CD4-positive, alpha-beta T cell treated with Interleukin-15 for 4 hours (primary cell): ENCODE measurements around the gene SPATS2.

Source experiments
- DNase-seq: peaks from one replicate; pipeline ENCODE4 v3.0.0-alpha.2; 2020; ENCODE audit warnings: low spot score

SPATS2 gene

DNA sequence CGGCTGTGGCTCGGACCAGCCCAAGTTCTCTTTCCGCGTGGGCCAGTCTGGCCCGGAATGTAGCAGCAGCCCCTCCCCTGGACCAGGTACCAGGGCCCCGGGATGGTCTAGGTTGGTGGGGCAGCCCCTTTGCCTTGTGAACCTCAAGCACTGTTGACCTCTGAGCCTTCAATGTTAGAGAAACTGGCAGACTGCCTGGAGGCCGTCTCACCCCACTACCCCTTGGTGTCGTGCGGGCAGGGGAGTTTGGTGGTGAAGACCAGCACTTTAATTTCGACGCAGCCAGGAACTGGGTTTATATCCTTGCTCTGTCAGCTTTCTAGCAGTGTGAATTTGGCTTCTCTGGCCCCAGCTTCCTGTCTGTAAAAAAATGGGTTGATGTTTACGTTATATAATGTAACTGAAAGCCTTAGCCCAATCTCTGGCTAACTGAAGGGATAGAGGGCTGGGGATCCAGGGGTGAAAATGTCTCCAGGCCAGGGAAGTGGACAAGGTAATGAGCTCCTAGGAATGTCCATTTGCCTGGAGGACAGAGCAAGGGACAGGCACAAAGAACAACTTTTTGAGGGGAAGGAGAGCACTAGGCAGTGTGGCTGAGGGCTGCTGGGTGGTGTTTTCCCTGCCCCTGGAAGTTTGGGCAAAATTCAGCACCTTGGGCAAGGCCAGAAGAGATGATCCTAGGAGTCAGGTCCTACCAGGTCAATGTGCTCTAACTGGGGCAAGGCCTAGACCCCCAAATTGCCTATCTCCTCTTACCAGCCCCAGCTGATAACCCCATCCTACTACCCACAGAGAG, 189.3 kb downstream of the SPATS2 start:
- no peak for DNase-seq

DNA sequence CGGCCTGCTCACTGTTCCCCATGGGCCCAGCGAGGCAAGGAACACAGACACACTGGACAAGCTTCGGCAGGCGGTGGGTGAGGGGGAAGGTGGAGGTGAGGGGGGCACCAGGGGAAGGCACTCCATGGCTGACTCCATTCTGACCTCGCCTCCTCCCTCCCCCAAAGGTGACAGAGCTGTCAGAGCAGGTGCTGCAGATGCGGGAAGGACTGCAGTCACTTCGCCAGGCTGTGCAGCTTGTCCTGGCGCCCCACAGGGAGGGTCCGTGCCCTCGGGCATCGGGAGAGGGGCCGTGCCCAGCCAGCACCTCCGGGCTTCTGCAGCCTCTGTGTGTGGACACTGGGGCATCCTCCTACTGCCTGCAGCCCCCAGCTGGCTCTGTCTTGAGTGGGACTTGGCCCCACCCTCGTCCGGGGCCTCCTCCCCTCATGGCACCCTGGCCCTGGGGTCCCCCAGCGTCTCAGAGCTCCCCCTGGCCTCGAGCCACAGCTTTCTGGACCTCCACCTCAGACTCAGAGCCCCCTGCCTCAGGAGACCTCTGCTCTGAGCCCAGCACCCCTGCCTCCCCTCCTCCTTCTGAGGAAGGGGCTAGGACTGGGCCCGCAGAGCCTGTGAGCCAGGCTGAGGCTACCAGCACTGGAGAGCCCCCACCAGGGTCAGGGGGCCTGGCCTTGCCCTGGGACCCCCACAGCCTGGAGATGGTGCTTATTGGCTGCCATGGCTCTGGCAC, 190.1 kb downstream of the SPATS2 start:
- no peak for DNase-seq

DNA sequence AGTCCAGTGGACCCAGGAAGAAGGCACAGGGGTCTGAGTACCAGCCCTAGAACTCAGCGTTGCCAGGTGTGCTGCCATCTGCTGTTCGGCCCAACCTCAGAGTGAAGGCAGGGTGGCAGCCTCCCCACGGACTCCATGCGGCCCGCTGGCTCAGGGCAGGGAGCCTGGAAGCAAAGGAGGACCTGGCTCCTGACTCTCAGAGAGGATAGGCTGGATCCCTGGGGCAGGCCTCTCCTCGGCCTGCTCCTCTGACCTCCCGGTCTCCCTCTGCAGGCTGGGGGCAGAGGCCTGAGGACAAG, 190.6 kb downstream of the SPATS2 start:
- no peak for DNase-seq

GRCh38 chr12:49558526-49558925, 191.3 kb downstream of the SPATS2 start:
- no peak for DNase-seq

- DNase-seq, result no peak
Observed at GRCh38 chr12:49559011-49559675, 191.9 kb downstream of the SPATS2 start.

DNA sequence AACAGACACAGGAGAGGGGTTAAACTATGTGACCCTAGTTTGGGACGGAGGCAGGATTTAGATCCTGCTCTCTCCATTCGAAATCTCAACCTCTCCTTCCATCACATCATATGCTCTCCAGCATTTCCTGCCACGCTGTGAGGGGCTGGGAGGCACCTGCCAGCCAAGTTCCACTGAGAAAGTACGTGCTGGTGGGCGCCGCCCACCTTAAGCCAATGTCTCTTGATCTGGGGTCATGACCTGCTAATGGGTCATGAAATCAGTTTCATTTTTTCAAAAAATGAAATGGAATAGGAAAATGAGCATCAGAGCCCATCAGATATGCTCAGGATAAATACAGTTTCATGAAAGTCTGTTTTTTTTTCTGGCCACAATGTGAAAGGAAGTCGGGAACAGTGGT, 193.4 kb downstream of the SPATS2 start:
- DNase-seq, result no peak

DNA sequence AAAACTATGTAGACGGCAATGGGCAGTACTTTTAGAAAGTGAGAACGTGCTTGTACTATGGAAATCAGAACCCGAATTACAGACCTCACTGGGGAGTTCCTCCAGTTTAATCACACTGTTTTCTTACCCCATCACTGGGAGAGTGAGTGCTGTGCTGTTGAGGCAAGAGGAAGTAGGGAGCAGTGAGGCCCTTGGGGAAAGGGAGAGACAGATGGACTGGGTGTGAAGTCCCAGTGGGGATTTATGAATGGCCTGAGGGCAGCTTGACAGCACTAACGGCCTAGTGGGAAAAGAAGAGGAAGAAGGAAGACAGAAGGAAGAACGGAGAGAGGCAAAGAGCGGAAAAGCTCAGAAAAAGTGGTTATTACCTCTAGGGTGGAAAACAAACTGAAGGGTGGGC, 195.0 kb downstream of the SPATS2 start:
- no peak for DNase-seq

DNA sequence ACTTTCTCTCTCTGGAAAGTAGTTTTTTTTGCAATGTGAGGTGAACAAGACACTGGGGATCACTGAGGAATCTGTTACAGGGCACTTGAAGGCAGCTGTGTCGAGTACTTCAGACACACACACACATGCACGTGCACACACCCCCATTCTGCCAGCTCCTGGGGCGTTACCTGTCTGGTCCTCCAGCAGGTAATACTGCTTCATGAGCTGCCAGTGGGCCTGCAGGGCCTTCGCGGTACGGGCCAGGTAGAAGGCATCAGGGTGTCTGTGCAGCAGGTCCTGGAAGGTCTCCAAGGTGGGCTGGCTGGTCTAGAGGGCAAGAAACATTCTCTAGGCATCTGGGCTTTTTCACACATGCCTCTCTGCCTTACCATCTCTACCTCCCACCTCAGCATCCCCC, 195.6 kb downstream of the SPATS2 start:
- no peak for DNase-seq

DNA sequence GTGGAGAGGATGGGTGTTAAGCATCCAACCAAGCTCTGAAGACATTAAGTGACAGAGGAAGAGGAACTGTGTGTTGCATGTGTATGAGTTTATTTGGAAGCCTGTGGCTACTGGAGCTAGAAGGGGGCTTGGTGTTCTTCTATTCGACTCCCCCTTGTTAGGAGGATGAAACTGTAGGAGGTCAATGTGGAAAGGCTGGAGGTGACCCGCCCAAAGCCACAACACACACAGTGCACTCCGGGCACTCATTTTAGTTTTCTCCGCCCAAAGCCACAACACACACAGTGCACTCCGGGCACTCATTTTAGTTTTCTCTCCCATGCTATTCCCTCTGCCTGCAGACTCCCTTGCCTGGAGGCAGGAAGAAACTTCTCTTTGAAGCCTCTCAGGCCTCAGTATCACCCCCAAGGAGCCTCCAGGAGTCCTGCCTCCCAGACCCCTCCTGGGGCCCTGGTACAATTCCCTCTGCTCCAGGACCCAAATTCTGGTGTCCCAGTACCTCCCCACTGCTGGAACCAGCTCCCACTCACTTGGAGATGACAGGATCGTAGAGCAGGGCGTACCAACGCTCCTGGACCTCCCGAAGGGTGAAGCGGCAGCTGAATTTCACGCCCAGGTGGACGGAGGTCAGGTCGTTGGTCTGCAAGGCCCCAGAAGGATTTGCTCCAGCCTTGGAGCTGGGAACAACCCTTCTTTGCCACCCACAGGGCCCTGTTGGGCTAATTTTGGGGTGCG, 196.9 kb downstream of the SPATS2 start:
- no peak for DNase-seq

DNA sequence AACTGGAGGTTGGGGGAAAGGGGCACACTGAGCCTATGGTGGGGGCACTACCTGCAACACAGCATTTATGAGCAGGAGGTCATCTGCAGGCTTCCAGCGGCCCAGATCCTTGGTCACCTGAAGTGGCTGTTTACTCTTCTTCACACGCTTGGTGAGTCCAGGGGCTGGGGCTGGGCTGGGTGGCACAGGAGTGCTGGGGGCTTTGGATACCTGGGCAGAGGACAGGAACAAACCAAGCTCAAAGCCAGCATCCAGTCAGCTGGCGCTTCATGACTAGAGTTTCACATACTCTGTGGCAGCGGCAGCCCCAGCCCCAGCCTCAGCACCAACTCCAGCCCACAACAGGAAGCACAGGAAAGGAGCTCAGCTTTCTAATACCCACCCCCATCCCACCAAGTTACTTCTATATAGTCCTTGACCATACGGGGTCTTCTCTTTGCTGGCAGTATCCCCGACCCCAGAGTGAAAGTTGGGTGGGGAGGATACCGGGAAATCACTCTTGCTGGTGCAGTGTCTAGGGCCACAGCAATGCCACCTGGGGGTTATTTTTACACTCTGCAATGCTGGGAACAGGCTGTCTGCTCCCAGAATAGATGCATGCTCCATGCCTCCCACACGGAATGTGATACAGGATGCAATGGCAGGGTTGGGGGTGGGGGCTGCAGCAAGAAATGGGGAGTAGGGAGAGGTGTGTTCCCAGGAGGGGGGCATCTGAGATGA, 197.6 kb downstream of the SPATS2 start:
- DNase-seq, result no peak

- no peak for DNase-seq
Observed at GRCh38 chr12:49565406-49566265, 198.4 kb downstream of the SPATS2 start.

GRCh38 chr12:49566361-49566760, 199.1 kb downstream of the SPATS2 start:
- DNase-seq, result no peak

- DNase-seq, result no peak
Observed at GRCh38 chr12:49567302-49567610, 200.0 kb downstream of the SPATS2 start.

- DNase-seq, result peak; percentile 89
Observed at GRCh38 chr12:49567611-49568441, 200.6 kb downstream of the SPATS2 start, which contains the start of gene MCRS1. Gene MCRS1 (minus strand): TSS chr12:49568142. CDS start chr12:49566731, 1,411 bp downstream.

GRCh38 chr12:49568442-49569162, 201.3 kb downstream of the SPATS2 start:
- no peak for DNase-seq
